PC-3 (cell line): ENCODE measurements around the gene EP400. TPM values are rescaled to one million over a fixed set of nuclear protein-coding genes. Genes with fewer than 3 reads are reported as not detected.

ENCODE experiments used
- ATAC-seq: fragments of 200-7000 bp; cut with Tn5 transposase; 2 replicates; pipeline ENCODE4 v1.9.1; 2020; ENCODE audit warnings: mild to moderate bottlenecking, moderate library complexity
- BruUV-seq: library from RNA; stranded (reverse); fragments of 400-500 nt; replicated peaks from 2 replicates; lab custom pipeline; 2021; lab: Mats Ljungman, UMichigan
- CTCF ChIA-PET: fragments of 300-600 bp; sonication (Branson Sonifier 250); formaldehyde crosslinking; loops from one replicate; lab custom pipeline; 2022; ENCODE audit warnings: antibody characterized with exemption; lab: Charles Lee
- POLR2A ChIA-PET: fragments of 300-600 bp; sonication (Branson Sonifier 250); formaldehyde crosslinking; loops from one replicate; lab custom pipeline; 2022; ENCODE audit warnings: antibody characterized with exemption; ENCODE audit not compliant: unreplicated experiment; lab: Charles Lee
- DNase-seq: peaks from one replicate; pipeline ENCODE4 v3.0.0-alpha.2; 2015
- H2AFZ ChIP-seq: fragments of 300-600 bp; sonication (generic); 2 replicates; pipeline ENCODE4 v1.6.0; 2016; ENCODE audit warnings: antibody characterized with exemption, low read length
- H3F3A ChIP-seq: fragments of 300-600 bp; sonication (generic); one replicate; pipeline ENCODE4 v1.6.0; 2017; ENCODE audit warnings: antibody characterized with exemption, low read length, control low read depth, mild to moderate bottlenecking; ENCODE audit not compliant: unreplicated experiment
- H3K27ac ChIP-seq: fragments of 300-600 bp; sonication (generic); 2 replicates; pipeline ENCODE4 v1.5.1; 2016; ENCODE audit warnings: mild to moderate bottlenecking, low read length
- H3K27me3 ChIP-seq: fragments of 300-600 bp; sonication (generic); 2 replicates; pipeline ENCODE4 v1.6.1; 2016; ENCODE audit warnings: low read length, mixed read lengths
- H3K36me3 ChIP-seq: fragments of 300-600 bp; sonication (generic); 2 replicates; pipeline ENCODE4 v1.6.1; 2016; ENCODE audit warnings: low read depth, mixed run types, low read length, mixed read lengths
- H3K4me1 ChIP-seq: fragments of 300-600 bp; sonication (generic); 2 replicates; pipeline ENCODE4 v1.5.1; 2016; ENCODE audit warnings: low read length; ENCODE audit not compliant: insufficient read depth
- H3K4me2 ChIP-seq: fragments of 300-600 bp; sonication (generic); 2 replicates; pipeline ENCODE4 v1.6.0; 2016; ENCODE audit warnings: low read length
- H3K4me3 ChIP-seq: fragments of 300-600 bp; sonication (generic); 2 replicates; pipeline ENCODE4 v1.5.1; 2016; ENCODE audit warnings: mild to moderate bottlenecking, low read length, mixed read lengths
- H3K79me2 ChIP-seq: fragments of 300-600 bp; sonication (generic); 2 replicates; pipeline ENCODE4 v1.6.1; 2017; ENCODE audit warnings: low read length, mixed read lengths
- H3K9ac ChIP-seq: fragments of 300-600 bp; sonication (generic); 2 replicates; pipeline ENCODE4 v1.6.0; 2016; ENCODE audit warnings: mild to moderate bottlenecking, low read length
- H3K9me2 ChIP-seq: fragments of 300-600 bp; sonication (generic); replicated peaks from 2 replicates; pipeline ENCODE4 v1.6.1; 2016; ENCODE audit warnings: mixed run types, low read length, mixed read lengths
- H3K9me3 ChIP-seq: fragments of 300-600 bp; sonication (generic); 2 replicates; pipeline ENCODE4 v1.6.1; 2016; ENCODE audit warnings: low read length, mixed read lengths
- H4K20me1 ChIP-seq: fragments of 300-600 bp; sonication (generic); 2 replicates; pipeline ENCODE4 v1.6.1; 2016; ENCODE audit warnings: low read length, mixed read lengths
- EZH2 ChIP-seq: fragments of 300-600 bp; sonication (generic); IDR thresholded peaks from one replicate; pipeline ENCODE4 v1.6.1; 2017; ENCODE audit warnings: antibody characterized with exemption, mild to moderate bottlenecking, low read length; ENCODE audit not compliant: unreplicated experiment
- EZH2phosphoT487 ChIP-seq: fragments of 300-600 bp; sonication (generic); IDR thresholded peaks from 2 replicates; pipeline ENCODE4 v1.6.1; 2018; ENCODE audit warnings: mild to moderate bottlenecking, antibody characterized with exemption, low read length, borderline replicate concordance
- intact Hi-C: fragments of 100-400 bp; cut with micrococcal nuclease; formaldehyde crosslinking; loops from 2 replicates; pipeline ENCODE4 v1.9.0; 2023
- total RNA-seq: library from RNA; depleted of rRNA; stranded (reverse); fragments of >200 nt; gene quantifications from 2 replicates; pipeline ENCODE4 v1.2.3, GENCODE V29; 2014
- TF ChIP-seq, protein P1 (sequence below): fragments of 300-600 bp; sonication (generic); conservative IDR thresholded peaks from 2 replicates; pipeline ENCODE4 v1.5.1; 2017; ENCODE audit warnings: antibody characterized with exemption, low read depth, mild to moderate bottlenecking, low read length

The EP400 gene
- total RNA-seq, 1 experiment from 2014 or later = 20.2 TPM

DNA sequence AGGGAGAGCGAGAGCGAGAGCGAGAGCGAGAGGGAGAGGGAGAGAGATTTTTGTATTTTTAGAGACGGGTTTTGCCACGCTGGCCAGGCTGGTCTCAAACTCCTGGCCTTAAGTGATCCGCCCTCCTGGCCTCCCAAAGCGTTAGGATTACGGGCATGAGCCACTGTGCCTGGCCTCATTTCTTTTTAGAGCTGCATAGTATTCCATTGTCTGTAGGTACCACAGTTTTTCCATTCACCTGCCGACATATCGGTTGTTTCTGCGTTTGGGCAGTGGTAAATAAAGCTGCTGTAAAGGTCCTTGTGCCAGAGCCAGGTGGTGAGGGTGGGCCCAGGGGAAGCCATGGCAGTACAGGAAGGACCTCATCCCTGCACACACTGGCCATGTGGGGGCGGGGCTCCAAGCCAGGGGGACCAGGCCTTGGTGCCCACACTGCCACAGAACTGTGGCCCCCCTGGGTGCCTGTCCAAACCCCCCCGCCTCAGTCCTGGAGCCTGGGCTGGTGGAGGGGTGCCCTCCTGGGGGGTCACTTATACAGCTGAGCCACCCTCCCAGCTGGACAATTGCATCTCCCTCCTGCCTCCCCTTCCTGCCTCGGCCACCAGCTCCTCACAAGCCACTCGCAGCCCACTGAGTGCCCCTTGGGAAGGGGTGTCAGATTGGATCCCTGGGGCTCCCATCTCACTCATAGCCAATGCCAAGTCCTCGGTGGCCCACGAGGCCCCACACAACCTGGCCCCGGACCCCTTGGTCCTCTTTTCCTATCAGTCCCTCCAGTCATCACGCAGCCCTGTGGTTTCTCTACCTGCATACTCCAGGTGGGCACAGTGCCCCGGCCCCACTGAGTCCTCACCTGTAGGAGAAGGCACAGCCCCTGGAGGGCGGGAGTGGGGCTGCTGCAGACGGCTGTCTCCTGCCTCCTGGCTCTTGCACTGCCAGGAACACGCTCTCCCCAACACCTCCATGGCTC is 22.3 kb upstream of the EP400 start:
- Histone ChIP-seq H3K4me3 (no peak overlapping the region), H3K9me2 (no peaks in the 10 kb centered on the region), H3K27me3 (no peaks in the 10 kb centered on the region), H2AFZ (no peak overlapping the region), H3K9me3 (no peaks in the 10 kb centered on the region), H3K4me1 (peaks cover 14% of the 10 kb centered on the region), H4K20me1 (peaks cover 8% of the 10 kb centered on the region; the same call in 1 of the 2 replicates), H3K36me3 (peaks cover 11% of the 10 kb centered on the region), H3F3A (peaks cover 5% of the 10 kb centered on the region), H3K4me2 (peak overlapping the region; percentile 99), H3K27ac (no peak overlapping the region), H3K79me2 (peaks cover 34% of the 10 kb centered on the region), H3K9ac (no peak overlapping the region)
- ChIA-PET POLR2A (interaction anchor here (0.7 kb wide), 1 partner anchor 48 kb away, joined by 12 read pairs; no protein-coding TSS in a partner anchor), CTCF (interaction anchor here (0.5 to 0.6 kb wide), 2 partner anchors 53 to 537 kb away, joined by 3 to 5 read pairs; no protein-coding TSS in a partner anchor)
- TF ChIP-seq, protein P1, sequence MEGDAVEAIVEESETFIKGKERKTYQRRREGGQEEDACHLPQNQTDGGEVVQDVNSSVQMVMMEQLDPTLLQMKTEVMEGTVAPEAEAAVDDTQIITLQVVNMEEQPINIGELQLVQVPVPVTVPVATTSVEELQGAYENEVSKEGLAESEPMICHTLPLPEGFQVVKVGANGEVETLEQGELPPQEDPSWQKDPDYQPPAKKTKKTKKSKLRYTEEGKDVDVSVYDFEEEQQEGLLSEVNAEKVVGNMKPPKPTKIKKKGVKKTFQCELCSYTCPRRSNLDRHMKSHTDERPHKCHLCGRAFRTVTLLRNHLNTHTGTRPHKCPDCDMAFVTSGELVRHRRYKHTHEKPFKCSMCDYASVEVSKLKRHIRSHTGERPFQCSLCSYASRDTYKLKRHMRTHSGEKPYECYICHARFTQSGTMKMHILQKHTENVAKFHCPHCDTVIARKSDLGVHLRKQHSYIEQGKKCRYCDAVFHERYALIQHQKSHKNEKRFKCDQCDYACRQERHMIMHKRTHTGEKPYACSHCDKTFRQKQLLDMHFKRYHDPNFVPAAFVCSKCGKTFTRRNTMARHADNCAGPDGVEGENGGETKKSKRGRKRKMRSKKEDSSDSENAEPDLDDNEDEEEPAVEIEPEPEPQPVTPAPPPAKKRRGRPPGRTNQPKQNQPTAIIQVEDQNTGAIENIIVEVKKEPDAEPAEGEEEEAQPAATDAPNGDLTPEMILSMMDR = no peak
- TF ChIP-seq EZH2phosphoT487 (no peak), EZH2 (no peak)
- intact Hi-C loops = loop anchor here (2.0 to 5.0 kb wide), 3 partner anchors 21 to 95 kb away; partner anchors contain the start of gene EP400
- DNase-seq (no peak), ATAC-seq (no peak)
- BruUV-seq = no TSS peak

DNA sequence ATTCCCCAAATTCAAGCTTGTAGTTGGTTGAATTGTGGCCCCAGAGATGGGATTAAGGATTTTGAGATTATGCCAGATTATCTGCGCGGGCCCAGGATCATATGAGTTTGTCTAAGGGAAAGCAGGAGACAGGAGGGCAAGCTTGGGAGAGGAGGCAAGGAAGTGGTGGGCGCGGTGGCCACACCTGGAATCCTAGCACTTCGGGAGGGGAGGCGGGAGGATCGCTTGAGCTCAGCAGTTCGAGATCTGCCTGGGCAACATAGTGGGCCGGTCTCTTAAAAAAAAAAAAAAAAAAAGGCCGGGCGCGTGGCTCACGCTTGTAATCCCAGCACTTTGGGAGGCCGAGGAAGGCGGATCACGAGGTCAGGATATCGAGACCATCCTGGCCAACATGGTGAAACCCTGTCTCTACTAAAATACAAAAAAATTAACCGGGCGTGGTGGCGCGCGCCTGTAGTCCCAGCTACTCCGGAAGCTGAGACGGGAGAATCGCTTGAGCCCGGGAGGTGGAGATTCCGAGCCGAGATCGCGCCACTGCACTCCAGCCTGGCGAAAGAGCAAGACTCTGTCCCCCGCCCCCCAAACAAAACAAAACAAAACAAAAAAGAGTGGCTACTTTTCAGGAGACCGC is 21.5 kb upstream of the EP400 start:
- Histone ChIP-seq H3K9me3 (no peaks in the 10 kb centered on the region), H3F3A (peaks cover 5% of the 10 kb centered on the region), H3K4me2 (peak overlapping the region; percentile 99), H3K4me1 (peaks cover 14% of the 10 kb centered on the region), H3K9me2 (no peaks in the 10 kb centered on the region), H3K27me3 (no peaks in the 10 kb centered on the region), H3K27ac (no peak overlapping the region), H3K9ac (peak overlapping the region; percentile 100), H4K20me1 (peaks cover 8% of the 10 kb centered on the region; the same call in 1 of the 2 replicates), H2AFZ (peak overlapping the region; percentile 97), H3K36me3 (peaks cover 19% of the 10 kb centered on the region), H3K79me2 (peaks cover 40% of the 10 kb centered on the region), H3K4me3 (peak overlapping the region; percentile 90)
- BruUV-seq = TSS peak; percentile 79
- CTCF ChIA-PET = interaction anchor here (0.6 to 0.7 kb wide), 2 partner anchors 73 to 538 kb away, joined by 5 to 7 read pairs; no protein-coding TSS in a partner anchor
- ATAC-seq = peak; percentile 22
- DNase-seq = peak; percentile 17
- no peak for TF ChIP-seq EZH2
- no peak for TF ChIP-seq EZH2phosphoT487
- TF ChIP-seq, protein P1 = no peak
- intact Hi-C loops = loop anchor here (2.0 to 5.0 kb wide), 3 partner anchors 21 to 96 kb away; partner anchors contain the start of gene EP400
- POLR2A ChIA-PET = interaction anchor here (0.7 kb wide), 2 partner anchors 48 to 69 kb away, joined by 5 to 12 read pairs; no protein-coding TSS in a partner anchor
